ENCODE data around the gene ADAM22.

Gene ADAM22

GRCh38 chr7:88184848-88185304 lies 250.8 kb downstream of the ADAM22 start:
- DNase-seq (ENCODE audit: insufficient read length, low spot score) (no peak), FAIRE-seq (no peak)
- TF ChIP-seq POLR2A (IDR thresholded peaks at IDR 0.05; ENCODE audit: low read depth, low read length) (no peak), POLR2AphosphoS5 (IDR thresholded peaks at IDR 0.05; ENCODE audit: low read depth, low read length) (no peak), POU2F2 (IDR thresholded peaks at IDR 0.05; ENCODE audit: low read depth, low read length) (no peak), SPI1 (IDR thresholded peaks at IDR 0.05; ENCODE audit: low read depth, low read length) (no peak), TAF1 (IDR thresholded peaks at IDR 0.05; ENCODE audit: low read depth, low read length) (no peak), PAX5 (IDR thresholded peaks at IDR 0.05; ENCODE audit: insufficient read depth, low read length, severe bottlenecking) (no peak)

DNA sequence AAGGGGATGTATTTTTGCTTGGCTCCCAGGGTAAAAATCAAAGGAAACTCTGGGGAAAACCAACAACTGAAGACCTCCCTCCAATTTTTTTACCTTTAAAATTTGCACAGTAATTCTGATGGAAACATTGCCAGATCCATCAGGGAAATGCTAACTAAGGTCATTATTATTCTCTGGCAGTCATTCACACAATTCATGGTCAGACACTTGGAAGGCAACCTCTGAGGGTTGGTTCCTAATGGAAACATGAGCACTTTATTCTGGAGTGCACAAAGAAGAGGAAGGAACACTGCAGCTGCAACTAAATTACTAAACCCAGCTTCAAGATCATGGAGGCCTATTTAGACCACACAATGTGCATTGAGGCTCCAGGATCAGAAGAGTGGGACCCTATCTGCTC lies 251.6 kb downstream of the ADAM22 start:
- DNase-seq (ENCODE audit: insufficient read length, low spot score) (no peak), FAIRE-seq (no peak)
- TF ChIP-seq TAF1 (IDR thresholded peaks at IDR 0.05; ENCODE audit: low read depth, low read length) (no peak), POLR2A (IDR thresholded peaks at IDR 0.05; ENCODE audit: low read depth, low read length) (no peak), PAX5 (IDR thresholded peaks at IDR 0.05; ENCODE audit: insufficient read depth, low read length, severe bottlenecking) (no peak)

GRCh38 chr7:88191911-88192310 lies 257.9 kb downstream of the ADAM22 start:
- FAIRE-seq = no peak
- TF ChIP-seq SPI1 (IDR thresholded peaks at IDR 0.05; ENCODE audit: low read depth, low read length) = no peak
- no peak for TF ChIP-seq POLR2A (IDR thresholded peaks at IDR 0.05; ENCODE audit: low read depth, low read length)
- no peak for TF ChIP-seq POLR2AphosphoS5 (IDR thresholded peaks at IDR 0.05; ENCODE audit: low read depth, low read length)
- DNase-seq (ENCODE audit: insufficient read length, low spot score) = no peak

DNA sequence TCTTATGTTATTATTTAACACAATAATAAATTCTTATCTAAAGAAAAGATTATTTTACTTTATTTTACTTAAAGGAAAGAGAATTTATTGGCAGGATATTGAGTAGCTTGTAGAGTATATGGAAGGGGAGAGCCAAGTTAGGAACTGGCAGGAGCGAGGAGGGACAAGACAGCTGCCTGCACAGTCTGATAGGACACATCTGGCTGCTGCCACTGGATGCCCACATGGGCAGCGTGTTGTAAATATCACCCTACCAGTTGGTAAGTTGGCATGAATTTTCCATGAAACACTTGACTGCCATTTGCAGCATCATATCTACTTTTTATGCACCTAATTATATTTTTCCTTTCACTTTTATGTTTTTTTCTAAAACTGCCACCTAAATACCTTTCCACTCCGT lies 266.2 kb downstream of the ADAM22 start:
- FAIRE-seq (no peak), DNase-seq (ENCODE audit: insufficient read length, low spot score) (no peak)
- TF ChIP-seq POLR2A (IDR thresholded peaks at IDR 0.05; ENCODE audit: low read depth, low read length) (no peak), PAX5 (IDR thresholded peaks at IDR 0.05; ENCODE audit: insufficient read depth, low read length, severe bottlenecking) (no peak), TAF1 (IDR thresholded peaks at IDR 0.05; ENCODE audit: low read depth, low read length) (no peak), SPI1 (IDR thresholded peaks at IDR 0.05; ENCODE audit: low read depth, low read length) (no peak)

GRCh38 chr7:88200789-88201188 lies 266.7 kb downstream of the ADAM22 start:
- TF ChIP-seq PAX5 (IDR thresholded peaks at IDR 0.05; ENCODE audit: insufficient read depth, low read length, severe bottlenecking) (no peak), POU2F2 (IDR thresholded peaks at IDR 0.05; ENCODE audit: low read depth, low read length) (no peak), POLR2AphosphoS5 (IDR thresholded peaks at IDR 0.05; ENCODE audit: low read depth, low read length) (no peak), SPI1 (IDR thresholded peaks at IDR 0.05; ENCODE audit: low read depth, low read length) (no peak), POLR2A (IDR thresholded peaks at IDR 0.05; ENCODE audit: low read depth, low read length) (no peak), TAF1 (IDR thresholded peaks at IDR 0.05; ENCODE audit: low read depth, low read length) (no peak)
- FAIRE-seq (no peak), DNase-seq (ENCODE audit: insufficient read length, low spot score) (no peak)

GRCh38 chr7:88201305-88201704 lies 267.3 kb downstream of the ADAM22 start:
- no peak for DNase-seq (ENCODE audit: insufficient read length, low spot score)
- FAIRE-seq = no peak
- TF ChIP-seq PAX5 (IDR thresholded peaks at IDR 0.05; ENCODE audit: insufficient read depth, low read length, severe bottlenecking) (no peak), TAF1 (IDR thresholded peaks at IDR 0.05; ENCODE audit: low read depth, low read length) (no peak), SPI1 (IDR thresholded peaks at IDR 0.05; ENCODE audit: low read depth, low read length) (no peak), POLR2AphosphoS5 (IDR thresholded peaks at IDR 0.05; ENCODE audit: low read depth, low read length) (no peak), POU2F2 (IDR thresholded peaks at IDR 0.05; ENCODE audit: low read depth, low read length) (no peak), POLR2A (IDR thresholded peaks at IDR 0.05; ENCODE audit: low read depth, low read length) (no peak)

DNA sequence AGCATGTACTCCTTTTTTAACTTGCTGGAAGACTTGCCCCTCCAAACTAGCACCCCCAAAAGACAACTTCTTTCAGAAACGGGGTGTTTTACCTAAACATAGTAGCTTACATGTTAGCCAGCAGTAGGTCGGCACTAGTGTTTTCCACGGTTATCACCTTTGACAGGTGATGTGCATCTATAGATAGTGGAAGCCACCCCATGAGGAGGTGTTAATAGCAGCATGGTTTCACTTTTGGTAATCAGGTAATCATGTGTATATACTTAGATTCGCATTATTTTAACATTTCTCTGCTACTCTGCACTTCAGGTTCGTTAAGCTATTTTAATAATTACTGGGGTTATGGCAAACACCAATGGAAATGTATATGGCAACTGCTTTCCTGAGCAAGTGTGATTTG lies 268.2 kb downstream of the ADAM22 start:
- DNase-seq (ENCODE audit: insufficient read length, low spot score) (no peak), FAIRE-seq (no peak)
- TF ChIP-seq POLR2A (IDR thresholded peaks at IDR 0.05; ENCODE audit: low read depth, low read length) = no peak
- no peak for TF ChIP-seq SPI1 (IDR thresholded peaks at IDR 0.05; ENCODE audit: low read depth, low read length)
- TF ChIP-seq PAX5 (IDR thresholded peaks at IDR 0.05; ENCODE audit: insufficient read depth, low read length, severe bottlenecking) = no peak
- no peak for TF ChIP-seq TAF1 (IDR thresholded peaks at IDR 0.05; ENCODE audit: low read depth, low read length)
- no peak for TF ChIP-seq POLR2AphosphoS5 (IDR thresholded peaks at IDR 0.05; ENCODE audit: low read depth, low read length)
- no peak for TF ChIP-seq POU2F2 (IDR thresholded peaks at IDR 0.05; ENCODE audit: low read depth, low read length)

DNA sequence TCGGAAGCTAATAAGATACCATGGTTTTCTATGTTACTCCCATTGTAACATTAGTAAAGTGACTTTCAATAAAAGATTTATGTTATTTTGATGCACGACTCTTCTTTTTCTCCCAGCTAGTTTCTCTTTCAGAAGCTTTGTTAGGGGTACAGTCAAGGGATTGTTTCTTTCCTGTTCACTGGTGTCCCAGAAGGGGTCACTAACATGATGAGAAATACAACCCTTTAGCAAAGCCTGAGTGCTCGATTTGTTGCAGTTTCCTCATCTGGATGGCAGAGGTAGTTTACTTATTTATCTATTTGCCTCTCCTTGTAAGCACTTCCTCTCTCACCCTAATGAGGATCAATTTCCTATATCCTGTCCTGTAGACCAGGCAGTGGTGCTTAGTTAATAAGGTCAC lies 268.7 kb downstream of the ADAM22 start:
- no peak for DNase-seq (ENCODE audit: insufficient read length, low spot score)
- TF ChIP-seq POU2F2 (IDR thresholded peaks at IDR 0.05; ENCODE audit: low read depth, low read length) (no peak), POLR2AphosphoS5 (IDR thresholded peaks at IDR 0.05; ENCODE audit: low read depth, low read length) (no peak), POLR2A (IDR thresholded peaks at IDR 0.05; ENCODE audit: low read depth, low read length) (no peak), SPI1 (IDR thresholded peaks at IDR 0.05; ENCODE audit: low read depth, low read length) (peak; percentile 33), PAX5 (IDR thresholded peaks at IDR 0.05; ENCODE audit: insufficient read depth, low read length, severe bottlenecking) (no peak)
- FAIRE-seq = no peak

DNA sequence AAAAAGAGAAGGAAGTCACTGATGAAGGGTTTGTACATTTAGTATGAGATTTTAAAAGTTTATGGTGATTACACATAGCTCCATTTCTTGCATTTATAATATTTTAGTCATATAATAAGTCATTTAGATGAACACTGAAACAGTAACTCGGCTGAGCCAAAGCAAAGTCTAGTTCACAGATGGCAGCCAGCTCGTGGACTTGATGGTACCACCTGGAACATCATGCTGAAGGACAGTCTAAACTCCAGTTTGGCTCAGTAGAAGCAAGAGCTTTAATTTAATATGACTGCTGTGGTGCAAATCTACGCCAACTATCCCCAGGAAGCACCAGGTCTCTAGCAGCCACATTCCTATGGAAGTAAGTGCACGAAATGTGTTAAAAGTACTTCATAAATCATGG lies 269.4 kb downstream of the ADAM22 start:
- no peak for TF ChIP-seq POLR2AphosphoS5 (IDR thresholded peaks at IDR 0.05; ENCODE audit: low read depth, low read length)
- TF ChIP-seq TAF1 (IDR thresholded peaks at IDR 0.05; ENCODE audit: low read depth, low read length) = no peak
- no peak for TF ChIP-seq POU2F2 (IDR thresholded peaks at IDR 0.05; ENCODE audit: low read depth, low read length)
- TF ChIP-seq POLR2A (IDR thresholded peaks at IDR 0.05; ENCODE audit: low read depth, low read length) = no peak
- TF ChIP-seq PAX5 (IDR thresholded peaks at IDR 0.05; ENCODE audit: insufficient read depth, low read length, severe bottlenecking) = no peak
- TF ChIP-seq SPI1 (IDR thresholded peaks at IDR 0.05; ENCODE audit: low read depth, low read length) = no peak
- DNase-seq (ENCODE audit: insufficient read length, low spot score) (no peak), FAIRE-seq (no peak)

DNA sequence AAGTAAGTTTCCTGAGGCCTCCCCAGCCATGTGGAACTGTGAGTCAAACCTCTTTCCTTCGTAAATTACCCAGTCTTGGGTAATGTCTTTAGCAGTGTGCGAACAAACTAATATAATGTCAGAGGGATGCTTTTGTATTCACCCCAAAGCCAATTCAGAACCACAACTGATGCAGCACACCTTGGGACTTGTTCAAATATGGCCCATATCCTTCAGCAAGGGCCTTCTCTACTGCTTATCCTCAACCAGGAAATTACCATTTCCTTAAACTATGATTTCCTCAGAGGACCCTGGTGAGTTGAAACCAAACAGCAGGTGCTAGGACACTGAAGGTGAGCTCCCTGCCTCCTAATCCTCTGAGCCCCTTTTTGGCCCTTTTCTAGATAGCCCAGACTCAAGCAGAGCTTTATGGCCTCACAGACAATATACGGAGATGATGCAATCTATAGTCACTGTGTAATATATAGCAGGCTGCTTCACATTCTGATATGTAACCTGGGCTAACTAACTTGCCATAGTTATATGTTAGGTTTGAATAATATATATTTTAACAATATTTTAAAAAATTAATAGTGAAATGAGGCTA lies 270.6 kb downstream of the ADAM22 start:
- FAIRE-seq (no peak), DNase-seq (ENCODE audit: insufficient read length, low spot score) (no peak)
- no peak for TF ChIP-seq SPI1 (IDR thresholded peaks at IDR 0.05; ENCODE audit: low read depth, low read length)

All from GM12891 (cell line).